HG02571 (cell line): ENCODE data around the gene DOK3.
"Not testable (repeated sequence)": the region's sequence is repeated elsewhere in the genome, so short reads cannot be mapped to it uniquely, and the experiment has no call there.

ENCODE experiments used
- ATAC-seq: cut with Tn5 transposase; IDR thresholded peaks from one replicate; pipeline ENCODE4 v1.9.1; 2021; ENCODE audit warnings: mild to moderate bottlenecking, moderate library complexity; ENCODE audit not compliant: unreplicated experiment

Gene DOK3

GRCh38 chr5:177498013-177498787 lies 11.4 kb downstream of the DOK3 start:
- ATAC-seq = no peak

DNA sequence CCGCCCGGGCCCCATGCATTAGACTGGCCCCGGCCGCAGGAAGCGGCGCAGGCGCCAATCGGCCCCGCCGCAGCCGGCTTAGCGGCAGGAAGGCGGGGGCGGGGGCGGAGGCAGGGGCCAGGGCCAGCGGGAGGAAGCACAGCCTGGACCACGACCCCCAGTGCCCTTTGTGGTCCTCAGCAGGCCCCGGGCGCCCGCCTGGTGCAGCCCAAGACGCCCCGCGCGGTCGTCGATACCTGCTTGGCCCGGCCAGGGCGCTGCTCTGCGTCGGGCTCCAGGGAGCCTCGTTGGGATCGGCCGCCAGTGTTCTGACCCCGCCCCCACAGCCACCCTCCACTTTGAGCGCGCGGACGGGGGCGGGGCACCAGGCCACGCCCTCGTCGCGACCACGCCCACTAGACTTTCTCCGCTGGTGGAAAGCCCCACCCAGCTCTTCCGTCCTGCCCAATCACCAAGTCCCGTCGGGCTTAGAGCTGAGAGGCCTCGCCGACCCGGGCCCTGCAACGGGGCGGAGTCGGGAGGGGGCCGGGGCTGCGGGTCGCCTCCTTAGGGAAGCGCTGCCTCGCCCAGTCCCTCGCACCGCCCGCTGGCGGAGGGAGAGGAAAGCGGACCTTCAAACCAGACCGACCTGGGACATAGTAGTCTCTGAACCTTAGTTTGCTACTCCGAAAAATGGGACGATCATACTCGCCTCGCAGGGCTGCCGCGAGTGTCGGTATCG lies 12.2 kb downstream of the DOK3 start, which contains the start of gene PDLIM7:
PDLIM7 (minus strand) TSS at position 313 of the 721 bp plus-strand sequence. CDS start 1,092 bp downstream, outside the sequence.
- ATAC-seq = peak; percentile 78

GRCh38 chr5:177496727-177497291 lies 12.8 kb downstream of the DOK3 start:
- no peak for ATAC-seq

DNA sequence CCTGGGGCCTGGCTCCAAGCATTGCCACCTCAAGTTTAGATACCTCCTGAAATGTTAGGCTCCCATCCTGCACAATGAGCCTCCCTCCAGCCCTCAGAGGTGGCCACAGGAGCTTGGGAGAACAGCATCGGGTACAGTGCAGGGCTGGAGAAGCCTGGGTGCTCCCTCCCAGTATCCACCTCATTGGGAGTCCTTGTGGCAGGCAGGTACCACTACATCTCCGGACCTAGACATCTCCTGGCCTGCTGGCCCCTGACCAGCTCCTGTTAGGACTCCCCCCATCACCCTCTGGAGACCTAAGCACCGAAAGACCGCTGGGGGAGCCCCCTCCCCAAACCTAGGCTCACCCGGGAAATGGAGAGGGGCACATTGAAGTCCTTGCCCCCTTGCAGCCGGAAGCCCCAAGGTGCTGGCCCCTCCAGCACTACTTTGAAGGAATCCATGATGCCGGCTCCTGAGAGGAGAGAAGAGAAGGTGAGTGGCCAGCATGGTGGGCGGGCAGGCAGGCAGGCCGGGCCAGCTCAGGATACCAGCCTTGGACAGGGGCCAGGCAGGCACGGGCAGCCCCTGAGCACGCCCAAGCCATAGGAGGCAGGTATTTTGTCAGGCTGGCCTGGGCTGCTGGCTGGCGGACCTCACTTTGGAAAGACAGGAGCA lies 13.4 kb downstream of the DOK3 start:
- no peak for ATAC-seq

- no peak for ATAC-seq
Measured at GRCh38 chr5:177495243-177496060, 14.2 kb downstream of the DOK3 start.

GRCh38 chr5:177494346-177495195 lies 15.1 kb downstream of the DOK3 start:
- no peak for ATAC-seq

GRCh38 chr5:177493795-177494345 lies 15.8 kb downstream of the DOK3 start:
- ATAC-seq = no peak

- ATAC-seq = no peak
Measured at GRCh38 chr5:177492841-177493240, 16.8 kb downstream of the DOK3 start.

GRCh38 chr5:177491983-177492746 lies 17.5 kb downstream of the DOK3 start:
- no peak for ATAC-seq

GRCh38 chr5:177491429-177491945 lies 18.1 kb downstream of the DOK3 start:
- ATAC-seq = no peak

- ATAC-seq = no peak
Measured at GRCh38 chr5:177490992-177491391, 18.6 kb downstream of the DOK3 start.

DNA sequence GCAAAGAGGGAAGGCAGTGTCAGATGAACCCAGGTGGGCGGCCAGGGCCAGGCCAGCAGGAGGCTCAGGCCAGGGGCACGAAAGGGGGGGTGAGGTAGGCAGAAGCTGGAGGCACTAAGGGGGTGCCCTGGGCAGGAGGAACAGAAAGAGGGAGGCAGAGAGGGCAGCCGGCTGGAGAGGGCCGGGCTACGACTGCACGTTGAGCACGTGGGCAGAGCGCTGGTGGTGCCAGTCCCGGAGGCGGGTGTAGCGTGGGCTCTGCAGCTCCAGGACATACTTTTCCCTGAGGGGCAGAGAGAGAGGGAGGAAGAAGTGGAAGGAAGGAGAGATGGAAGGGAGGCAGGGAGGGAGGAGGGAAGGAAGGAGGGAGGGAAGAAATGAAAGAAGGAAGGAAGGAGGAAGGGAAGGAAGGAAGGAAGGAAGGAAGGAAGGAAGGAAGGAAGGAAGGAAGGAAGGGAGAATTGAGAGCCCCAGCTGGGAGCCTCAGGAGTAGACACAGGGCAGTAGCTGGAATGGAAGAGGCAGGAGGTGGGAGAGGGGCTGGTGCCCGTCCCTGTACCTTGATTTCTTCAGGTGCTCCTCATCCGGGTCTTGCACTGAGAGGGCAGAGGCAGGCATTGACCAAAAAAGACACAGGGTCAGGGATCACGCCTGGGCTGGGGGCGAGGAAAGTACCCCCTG lies 19.2 kb downstream of the DOK3 start:
- no peak for ATAC-seq

GRCh38 chr5:177489119-177489716 lies 20.4 kb downstream of the DOK3 start:
- no peak for ATAC-seq

GRCh38 chr5:177487975-177488374 lies 21.7 kb downstream of the DOK3 start:
- no peak for ATAC-seq

- no peak for ATAC-seq
Measured at GRCh38 chr5:177487144-177487543, 22.5 kb downstream of the DOK3 start.

- no peak for ATAC-seq
Measured at GRCh38 chr5:177486256-177486655, 23.4 kb downstream of the DOK3 start.

GRCh38 chr5:177485753-177486152 lies 23.9 kb downstream of the DOK3 start:
- not testable (repeated sequence) for ATAC-seq
